SHP77 treated with DMSO at 0.1 percent for 48 hours (cell line): ENCODE data around the gene TCF19.

Source experiments
- DNase-seq: peaks from one replicate; lab custom pipeline; 2025; lab: John Stamatoyannopoulos, UW

Gene TCF19

GRCh38 chr6:31128093-31128676, 30.2 kb upstream of the TCF19 start:
- no peak for DNase-seq

GRCh38 chr6:31129130-31129529, 29.3 kb upstream of the TCF19 start:
- DNase-seq = no peak

GRCh38 chr6:31130751-31131150, 27.6 kb upstream of the TCF19 start:
- no peak for DNase-seq

GRCh38 chr6:31131595-31131994, 26.8 kb upstream of the TCF19 start:
- DNase-seq = no peak

- DNase-seq = no peak
Observed at GRCh38 chr6:31132806-31133205, 25.6 kb upstream of the TCF19 start.

- DNase-seq = no peak
Observed at GRCh38 chr6:31135710-31136109, 22.7 kb upstream of the TCF19 start.

GRCh38 chr6:31138982-31139381, 19.4 kb upstream of the TCF19 start, which contains the start of gene PSORS1C2:
Gene PSORS1C2 (minus strand): TSS chr6:31139066. CDS start chr6:31139026, 40 bp downstream.
- no peak for DNase-seq

- DNase-seq = no peak
Observed at GRCh38 chr6:31139599-31139998, 18.8 kb upstream of the TCF19 start.

- DNase-seq = no peak
Observed at GRCh38 chr6:31140643-31141042, 17.7 kb upstream of the TCF19 start.

- no peak for DNase-seq
Observed at GRCh38 chr6:31142361-31142761, 16.0 kb upstream of the TCF19 start.

GRCh38 chr6:31143148-31143547, 15.2 kb upstream of the TCF19 start:
- DNase-seq = no peak

- no peak for DNase-seq
Observed at GRCh38 chr6:31144296-31144969, 14.0 kb upstream of the TCF19 start.

GRCh38 chr6:31144970-31145340, 13.4 kb upstream of the TCF19 start:
- DNase-seq = no peak

- no peak for DNase-seq
Observed at GRCh38 chr6:31145386-31145785, 13.0 kb upstream of the TCF19 start.

GRCh38 chr6:31149827-31150447, 8.5 kb upstream of the TCF19 start:
- DNase-seq = no peak

- DNase-seq = no peak
Observed at GRCh38 chr6:31152781-31153180, 5.6 kb upstream of the TCF19 start.

- DNase-seq = no peak
Observed at GRCh38 chr6:31154436-31154835, 4.0 kb upstream of the TCF19 start.

GRCh38 chr6:31156641-31157040, 1.7 kb upstream of the TCF19 start:
- no peak for DNase-seq

- no peak for DNase-seq
Observed at GRCh38 chr6:31157513-31158139, 763 bp upstream of the TCF19 start, which contains the start of gene CCHCR1. Gene CCHCR1 (minus strand): TSS chr6:31157802. CDS start chr6:31157600, 202 bp downstream.

- DNase-seq = no peak
Observed at GRCh38 chr6:31158863-31159855, 770 bp downstream of the TCF19 start.

GRCh38 chr6:31161216-31162126, 3.1 kb downstream of the TCF19 start:
- DNase-seq = no peak
